ENCODE data around the gene GPBAR1. TPM values are rescaled to one million over a fixed set of nuclear protein-coding genes. Genes with fewer than 3 reads are reported as not detected.

GPBAR1 gene
- total RNA-seq, 2 donors from 2014 or later, result 1.2 to 4.2 TPM

Small RNA genes within 50 kb of the gene (microRNA-seq; reads per million reads assigned to microRNA genes)
- gene MIR6513 (ENCODE audit: borderline microRNAs expressed in 2 of 2), result 1.8 to 3.9 reads per million in 2 donors

Other genes with a start within 250 kb of the GPBAR1 start
- gene RUFY4, start 191.8 kb upstream of the GPBAR1 start, total RNA-seq, result under 1 TPM in 1 of 2 donors, not detected in 1; 0.14 TPM
- gene CXCR2, start 135.0 kb upstream of the GPBAR1 start, total RNA-seq, result 1 to 10 TPM; 2.0 to 2.5 TPM
- 1 to 10 TPM; 1.1 to 2.5 TPM for gene CXCR1, start 94.1 kb upstream of the GPBAR1 start, total RNA-seq
- 100 to 1,000 TPM; 258 to 291 TPM for gene ARPC2, start 43.8 kb upstream of the GPBAR1 start, total RNA-seq
- 10 to 100 TPM; 43.3 to 45.0 TPM for gene AAMP, start 9.1 kb downstream of the GPBAR1 start, total RNA-seq
- 10 to 100 TPM; 29.8 to 45.3 TPM for gene PNKD, start 9.5 kb downstream of the GPBAR1 start, total RNA-seq
- 100 to 1,000 TPM; 191 to 195 TPM for gene TMBIM1, start 31.5 kb downstream of the GPBAR1 start, total RNA-seq
- not detected for gene CATIP, start 95.8 kb downstream of the GPBAR1 start, total RNA-seq
- gene SLC11A1, start 121.3 kb downstream of the GPBAR1 start, total RNA-seq, result 10 to 100 TPM; 28.8 to 77.1 TPM
- 100 to 1,000 TPM; 112 to 142 TPM for gene CTDSP1, start 138.9 kb downstream of the GPBAR1 start, total RNA-seq
- not detected for gene VIL1, start 158.1 kb downstream of the GPBAR1 start, total RNA-seq

Data from posterior vena cava (tissue), 2 donors.